GM21717 (cell line): ENCODE data around the gene NKAIN2.
"Not testable (repeated sequence)": the region's sequence is repeated elsewhere in the genome, so short reads cannot be mapped to it uniquely, and the experiment has no call there.

Experiments
- ATAC-seq: cut with Tn5 transposase; IDR thresholded peaks from one replicate; pipeline ENCODE4 v1.9.1; 2021; ENCODE audit warnings: mild to moderate bottlenecking, moderate library complexity; ENCODE audit not compliant: unreplicated experiment

Gene NKAIN2

GRCh38 chr6:123956492-123957139 lies 153.0 kb downstream of the NKAIN2 start:
- ATAC-seq, result no peak

- ATAC-seq, result no peak
These were observed 158.8 kb downstream of the NKAIN2 start for GRCh38 chr6:123962508-123962907.

- no peak for ATAC-seq
These were observed 162.2 kb downstream of the NKAIN2 start for GRCh38 chr6:123965894-123966293.

GRCh38 chr6:123966618-123967017 lies 163.0 kb downstream of the NKAIN2 start:
- no peak for ATAC-seq

GRCh38 chr6:123967905-123968304 lies 164.2 kb downstream of the NKAIN2 start:
- ATAC-seq, result no peak

GRCh38 chr6:123972600-123973294 lies 169.1 kb downstream of the NKAIN2 start:
- no peak for ATAC-seq

- ATAC-seq, result no peak
These were observed 176.6 kb downstream of the NKAIN2 start for GRCh38 chr6:123980311-123980710.

- peak; percentile 88 for ATAC-seq
These were observed 183.3 kb downstream of the NKAIN2 start for GRCh38 chr6:123986938-123987337.

GRCh38 chr6:123989918-123990317 lies 186.3 kb downstream of the NKAIN2 start:
- ATAC-seq, result not testable (repeated sequence)

- ATAC-seq, result no peak
These were observed 186.7 kb downstream of the NKAIN2 start for GRCh38 chr6:123990376-123990775.

GRCh38 chr6:123994168-123994567 lies 190.5 kb downstream of the NKAIN2 start:
- ATAC-seq, result no peak

- ATAC-seq, result no peak
These were observed 191.4 kb downstream of the NKAIN2 start for GRCh38 chr6:123994891-123995635.

GRCh38 chr6:123997223-123997622 lies 193.6 kb downstream of the NKAIN2 start:
- no peak for ATAC-seq

GRCh38 chr6:124002377-124003081 lies 198.9 kb downstream of the NKAIN2 start:
- no peak for ATAC-seq

GRCh38 chr6:124007266-124007665 lies 203.6 kb downstream of the NKAIN2 start:
- ATAC-seq, result no peak

GRCh38 chr6:124008000-124008987 lies 204.6 kb downstream of the NKAIN2 start:
- ATAC-seq, result no peak

- no peak for ATAC-seq
These were observed 205.5 kb downstream of the NKAIN2 start for GRCh38 chr6:124008988-124009765.

GRCh38 chr6:124010574-124010973 lies 206.9 kb downstream of the NKAIN2 start:
- no peak for ATAC-seq

GRCh38 chr6:124011180-124011579 lies 207.5 kb downstream of the NKAIN2 start:
- no peak for ATAC-seq
